ENCODE data around the gene C21orf91.
"Not testable (repeated sequence)": the region's sequence is repeated elsewhere in the genome, so short reads cannot be mapped to it uniquely, and the experiment has no call there.

Gene C21orf91

DNA sequence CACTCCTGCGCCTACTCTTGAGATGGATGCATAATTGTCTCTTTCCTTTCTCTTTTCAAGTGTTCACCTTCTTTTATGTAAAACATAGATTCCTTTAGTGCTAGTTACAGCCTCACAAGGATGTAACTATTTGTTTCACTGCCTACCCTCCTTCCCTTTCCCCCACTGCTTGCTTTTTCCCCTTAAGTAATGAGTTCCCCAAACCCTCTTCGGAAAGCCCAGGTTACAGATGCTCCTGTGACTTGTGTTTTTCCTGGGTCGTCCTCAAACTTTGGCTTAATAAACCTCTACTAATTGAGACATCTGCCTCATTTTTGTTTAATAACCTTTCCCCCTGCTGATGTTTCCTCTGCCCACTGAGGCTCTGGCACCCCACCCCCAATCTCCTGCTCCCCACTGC is 39.2 kb downstream of the C21orf91 start:
- no peak overlapping the region for H3K4me3 ChIP-seq (ENCODE audit: low read depth, low read length)

DNA sequence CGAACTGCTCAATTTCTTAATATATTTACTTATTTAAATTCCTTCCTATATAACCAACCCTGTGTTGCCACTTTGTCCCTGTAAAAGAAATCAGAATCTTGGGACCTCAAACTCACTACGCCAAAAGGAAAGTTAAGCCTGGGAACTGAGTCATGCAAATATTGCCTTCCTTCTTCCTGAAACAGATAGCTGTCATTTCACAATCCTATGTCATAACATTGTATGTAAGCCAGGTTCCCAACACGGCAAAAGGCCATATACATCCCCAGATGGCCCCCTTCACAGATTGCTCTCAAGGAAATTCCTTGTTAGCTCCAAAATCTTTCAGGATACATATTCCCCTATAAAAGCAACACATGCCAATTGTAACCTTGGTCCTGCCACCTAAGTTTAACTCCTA is 39.7 kb downstream of the C21orf91 start:
- no peak overlapping the region for H3K4me3 ChIP-seq (ENCODE audit: low read depth, low read length)

DNA sequence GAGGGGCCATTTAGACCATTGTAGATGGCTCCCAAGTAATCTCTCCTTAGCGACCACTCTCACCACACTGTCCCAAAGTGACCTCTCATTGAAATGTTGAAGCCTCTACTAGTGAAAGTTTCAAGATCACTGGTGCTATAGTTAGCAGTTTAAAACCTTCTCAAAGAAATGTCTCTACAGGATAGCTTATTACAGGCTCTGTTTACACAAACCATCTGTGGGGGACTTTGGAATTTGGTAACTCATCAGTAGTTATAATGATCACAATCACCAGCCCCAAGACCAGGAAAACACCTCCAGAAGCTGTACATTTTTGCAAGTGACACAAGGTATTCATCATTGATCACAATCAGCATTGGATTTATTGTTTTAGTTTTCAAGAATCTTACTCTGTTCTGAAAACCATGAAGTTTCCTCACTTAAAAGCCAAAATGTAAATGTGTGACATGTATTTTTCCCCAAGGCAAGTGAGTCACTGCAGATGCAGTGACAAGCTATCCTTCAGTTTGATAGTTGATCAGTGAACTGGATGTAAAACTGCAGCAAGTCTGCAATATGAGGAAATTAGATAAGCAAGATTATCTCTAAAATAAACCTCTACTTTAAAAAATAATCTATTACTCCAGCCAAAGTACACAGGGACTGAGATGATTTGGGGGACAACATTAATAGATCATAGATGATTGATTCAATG is 41.9 kb downstream of the C21orf91 start:
- no peak overlapping the region for H3K4me3 ChIP-seq (ENCODE audit: low read depth, low read length)

DNA sequence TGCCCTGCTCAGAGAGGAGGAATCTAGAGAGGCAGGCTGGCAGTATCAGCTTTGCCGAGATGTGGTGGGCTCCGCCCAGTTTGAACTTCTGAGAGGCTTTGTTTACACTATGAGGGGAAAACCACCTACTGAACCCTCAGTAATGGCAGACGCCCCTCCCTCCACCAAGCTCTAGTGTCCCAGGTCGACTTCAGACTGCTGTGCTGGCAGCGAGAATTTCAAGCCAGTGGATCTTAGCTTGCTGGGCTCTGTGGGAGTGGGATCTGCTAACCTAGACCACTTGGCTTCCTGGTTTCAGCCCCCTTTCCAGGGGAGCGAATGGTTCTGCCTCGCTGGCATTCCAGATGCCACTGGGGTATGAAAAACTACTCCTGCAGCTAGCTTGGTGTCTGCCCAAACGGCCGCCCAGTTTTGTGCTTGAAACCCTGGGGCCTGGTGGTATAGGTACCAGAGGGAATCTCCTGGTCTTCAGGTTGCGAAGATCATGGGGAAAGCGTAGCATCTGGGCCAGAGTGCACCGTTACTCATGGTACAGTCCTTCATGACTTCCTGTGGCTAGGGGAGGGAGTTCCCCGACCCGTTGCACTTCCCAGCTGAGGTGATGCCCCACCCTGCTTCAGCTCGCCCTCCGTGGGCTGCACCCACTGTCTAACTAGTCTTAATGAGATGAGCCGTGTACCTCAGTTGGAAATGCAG is 43.6 kb downstream of the C21orf91 start:
- no peak overlapping the region for H3K4me3 ChIP-seq (ENCODE audit: low read depth, low read length)

DNA sequence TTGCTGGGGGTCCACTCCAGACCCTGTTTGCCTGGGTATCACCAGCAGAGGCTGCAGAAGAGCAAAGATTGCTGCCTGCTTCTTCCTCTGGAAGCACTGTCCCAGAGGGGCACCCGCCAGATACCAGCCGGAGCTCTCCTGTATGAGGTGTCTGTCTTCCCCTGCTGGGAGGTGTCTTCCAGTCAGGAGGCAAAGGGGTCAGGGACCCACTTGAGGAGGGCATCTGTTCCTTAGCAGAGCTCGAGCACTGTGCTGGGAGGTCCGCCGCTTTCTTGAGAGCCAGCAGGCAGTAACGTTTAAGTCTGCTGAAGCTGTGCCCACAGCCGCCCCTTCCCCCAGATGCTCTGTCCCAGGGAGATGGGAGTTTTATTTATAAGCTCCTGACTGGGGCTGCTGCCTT is 44.1 kb downstream of the C21orf91 start:
- H3K4me3 ChIP-seq (ENCODE audit: low read depth, low read length) = not testable (repeated sequence)

DNA sequence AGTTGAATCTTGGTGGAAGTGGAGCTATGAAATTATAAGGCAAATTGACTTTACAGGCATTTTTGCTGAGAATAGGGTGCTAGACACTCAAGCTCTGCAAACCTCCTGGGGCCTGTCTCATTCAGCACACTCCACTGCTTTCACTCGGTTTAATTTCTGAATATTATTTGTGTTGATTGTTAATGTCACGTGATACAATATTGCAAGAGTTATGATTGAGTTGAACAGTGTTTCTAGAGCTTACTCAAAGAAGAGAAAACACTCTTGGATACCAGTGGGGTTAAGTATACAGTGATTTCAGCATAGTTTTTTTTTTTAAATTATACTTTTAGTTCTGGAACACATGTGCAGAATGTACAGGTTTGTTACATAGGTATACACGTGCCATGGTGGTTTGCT is 49.7 kb downstream of the C21orf91 start:
- H3K4me3 ChIP-seq (ENCODE audit: low read depth, low read length) = no peak overlapping the region

DNA sequence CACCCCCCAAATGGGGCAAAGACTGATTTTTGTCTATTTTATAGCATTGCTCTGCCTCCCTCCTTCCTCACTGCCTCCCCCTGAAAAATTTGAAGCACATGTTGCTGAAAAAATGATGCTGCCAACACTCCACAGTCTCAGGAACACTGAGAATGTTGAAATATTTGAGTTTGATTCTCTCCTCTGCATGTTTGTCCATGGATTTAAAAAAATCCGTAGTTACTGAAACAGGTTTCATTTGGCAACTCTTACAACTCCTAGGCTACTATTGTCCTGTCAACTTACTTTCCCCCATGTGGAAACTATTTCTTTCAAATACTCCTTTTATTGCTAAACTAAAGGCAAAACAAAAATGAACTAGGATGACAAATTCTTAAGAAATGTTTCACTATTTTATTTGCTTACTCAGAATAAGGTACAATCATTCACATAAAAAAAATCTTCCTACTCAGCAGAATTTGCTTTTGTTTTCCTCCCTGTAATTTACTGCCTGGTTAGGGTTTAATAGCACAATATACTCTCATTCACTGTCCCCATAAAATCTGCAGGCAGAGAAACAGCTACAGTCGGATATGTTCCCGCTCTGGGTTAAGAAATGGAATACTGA is 50.2 kb downstream of the C21orf91 start:
- H3K4me3 ChIP-seq (ENCODE audit: low read depth, low read length) = no peak overlapping the region

DNA sequence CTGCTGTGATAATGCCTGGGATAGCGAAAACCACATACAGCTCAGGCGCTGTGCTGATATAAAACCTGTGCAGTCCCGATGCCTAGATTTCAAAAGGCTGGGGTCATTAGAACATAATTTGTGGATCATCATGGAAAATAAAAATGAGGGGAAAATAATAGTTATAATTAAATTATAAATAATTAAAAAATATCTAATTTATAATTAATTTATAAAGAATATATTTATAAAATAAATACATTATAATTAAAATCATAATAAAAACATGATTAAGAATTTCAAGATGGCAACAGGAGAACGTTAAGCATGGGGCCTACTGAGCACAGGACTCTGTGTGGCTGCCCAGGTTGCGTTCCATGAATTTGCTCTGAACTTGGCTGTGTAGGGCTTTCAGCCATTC is 53.9 kb downstream of the C21orf91 start:
- H3K4me3 ChIP-seq (ENCODE audit: low read depth, low read length) = no peak overlapping the region

DNA sequence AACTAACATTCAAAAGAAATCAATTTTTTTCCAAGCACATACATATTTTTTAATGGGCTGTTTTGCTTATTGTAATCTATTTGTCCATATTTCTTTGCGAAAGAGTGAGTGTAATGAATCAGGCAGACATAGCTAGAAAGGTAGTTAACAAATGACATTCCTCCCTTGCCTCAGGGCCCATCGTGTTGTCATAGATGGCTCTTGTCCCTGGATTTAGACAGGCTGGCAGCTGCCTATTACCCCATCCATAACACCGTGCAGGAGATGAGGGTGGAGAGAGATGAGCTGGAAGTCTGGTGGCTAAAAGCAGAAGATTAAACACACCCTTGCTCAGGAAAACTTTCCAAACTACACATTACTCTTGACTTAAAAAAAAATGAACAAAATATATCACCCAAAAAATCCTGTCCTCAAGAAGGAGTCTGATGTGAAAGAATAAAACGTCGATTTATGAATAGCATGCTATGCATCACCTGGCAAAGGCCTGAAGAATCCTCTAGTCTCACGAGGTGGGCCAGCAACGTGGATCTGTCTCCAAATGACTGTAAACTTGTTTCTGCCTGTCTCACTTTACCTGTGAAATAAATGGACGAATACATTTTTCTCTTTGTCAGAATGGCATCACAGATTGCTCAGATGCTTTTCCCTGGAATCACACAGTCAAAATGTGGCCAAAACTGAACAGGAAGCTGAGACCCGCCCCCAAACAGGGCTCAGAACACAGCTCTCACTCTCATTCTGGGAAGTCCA is 55.7 kb downstream of the C21orf91 start:
- no peak overlapping the region for H3K4me3 ChIP-seq (ENCODE audit: low read depth, low read length)

DNA sequence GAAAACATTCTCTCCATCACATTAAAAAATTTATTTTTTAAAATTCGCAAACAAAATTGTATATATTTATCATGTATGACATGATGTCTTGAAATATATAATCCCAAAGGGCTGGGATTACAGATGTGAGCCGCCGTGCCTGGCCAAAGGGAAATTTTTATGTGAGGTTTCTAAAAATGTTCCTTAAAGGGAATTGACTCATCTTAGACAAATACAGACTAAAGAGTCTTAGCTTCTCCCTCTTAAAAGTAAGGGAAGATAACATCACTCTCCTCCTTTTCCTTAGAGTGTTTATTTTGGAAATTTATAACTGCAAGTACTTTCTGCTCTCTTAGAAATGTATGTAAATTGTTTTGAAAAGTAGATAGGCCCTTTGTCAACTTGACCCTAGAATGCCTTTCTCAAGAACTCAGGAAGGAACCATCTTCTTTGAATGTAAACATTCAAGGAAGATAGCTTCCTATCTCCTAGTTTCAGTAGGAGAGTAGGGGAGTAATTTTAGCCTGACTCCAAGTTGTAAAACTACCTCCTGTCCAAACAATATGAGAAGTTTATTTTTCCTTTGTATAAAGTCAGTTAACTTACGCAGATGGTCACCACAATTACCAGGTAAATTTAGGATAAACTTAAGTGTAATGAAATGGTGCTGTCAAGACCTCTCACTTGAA is 59.5 kb downstream of the C21orf91 start:
- no peak overlapping the region for H3K4me3 ChIP-seq (ENCODE audit: low read depth, low read length)

DNA sequence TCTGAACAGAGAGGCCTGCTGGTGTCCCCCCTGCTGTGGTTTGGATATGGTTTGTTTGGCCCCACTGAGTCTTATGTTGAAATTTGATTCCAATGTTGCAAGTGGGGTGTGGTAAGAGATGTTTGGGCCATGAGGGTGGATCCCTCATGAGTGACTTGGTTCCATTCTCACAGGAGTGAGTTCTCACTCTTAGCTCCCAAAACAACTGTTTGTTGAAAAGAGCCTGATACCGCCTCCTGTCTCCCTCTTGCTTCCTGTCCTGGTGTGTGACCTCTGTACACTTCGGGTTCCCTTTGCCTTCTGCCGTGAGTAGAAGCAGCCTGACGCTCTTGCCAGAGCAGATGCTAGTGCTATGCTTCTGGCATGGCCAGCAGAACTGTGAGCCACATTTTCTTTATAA is 60.5 kb downstream of the C21orf91 start:
- no peak overlapping the region for H3K4me3 ChIP-seq (ENCODE audit: low read depth, low read length)

DNA sequence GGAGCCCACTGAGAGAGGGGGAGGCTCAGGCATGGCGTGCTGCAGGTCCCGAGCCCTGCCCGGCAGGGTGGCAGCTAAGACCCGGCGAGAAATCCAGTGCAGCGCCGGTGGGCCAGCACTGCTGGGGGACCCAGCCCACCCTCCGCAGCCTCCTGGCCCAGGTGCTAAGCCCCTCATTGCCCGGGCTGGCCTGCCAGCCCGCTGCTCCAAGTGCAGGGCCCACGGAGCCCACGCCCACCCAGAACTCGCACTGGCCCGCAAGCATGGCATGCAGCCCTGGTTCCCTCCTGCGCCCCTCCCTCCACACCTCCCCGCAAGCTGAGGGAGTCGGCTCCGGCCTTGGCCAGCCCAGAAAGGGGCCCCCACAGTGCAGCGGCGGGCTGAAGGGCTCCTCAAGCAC is 61.5 kb downstream of the C21orf91 start:
- H3K4me3 ChIP-seq (ENCODE audit: low read depth, low read length) = no peak overlapping the region

DNA sequence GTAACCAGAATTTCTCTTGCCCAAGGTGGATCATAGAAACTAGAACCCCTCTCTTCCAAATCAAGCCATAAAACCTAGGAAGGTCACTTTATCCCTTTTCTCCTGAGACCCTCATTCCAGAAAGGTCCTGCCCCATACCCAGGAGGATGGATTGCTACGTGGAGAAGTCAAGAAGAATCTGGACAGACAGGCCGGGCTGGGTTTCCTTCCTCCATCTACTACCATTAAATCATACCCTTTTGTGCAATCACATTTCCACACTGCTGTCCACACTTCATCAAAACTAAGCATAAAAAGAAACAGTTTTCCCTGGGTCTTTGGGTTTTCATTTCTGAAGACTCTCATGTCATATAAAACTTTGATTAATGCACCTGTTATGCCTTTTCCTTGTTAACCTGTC is 65.4 kb downstream of the C21orf91 start:
- no peak overlapping the region for H3K4me3 ChIP-seq (ENCODE audit: low read depth, low read length)

DNA sequence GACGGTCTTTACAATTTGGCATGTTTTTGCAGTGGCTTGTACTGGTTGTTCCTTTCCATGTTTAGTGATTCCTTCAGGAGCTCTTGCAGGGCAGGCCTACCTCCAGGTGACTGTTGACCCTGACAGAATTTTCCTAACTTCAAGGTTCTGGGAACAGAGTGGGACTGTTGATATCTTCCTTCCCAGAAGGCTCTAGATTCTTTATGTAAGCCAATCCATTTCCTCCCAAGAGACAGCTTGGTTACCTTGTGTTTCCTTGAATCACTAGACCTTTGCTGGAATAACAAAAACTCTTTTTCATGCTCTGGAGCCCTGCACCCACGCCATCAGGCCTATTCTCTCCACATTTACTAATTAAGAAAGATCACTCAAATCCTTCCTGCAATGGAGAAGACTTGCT is 67.0 kb downstream of the C21orf91 start:
- no peak overlapping the region for H3K4me3 ChIP-seq (ENCODE audit: low read depth, low read length)

DNA sequence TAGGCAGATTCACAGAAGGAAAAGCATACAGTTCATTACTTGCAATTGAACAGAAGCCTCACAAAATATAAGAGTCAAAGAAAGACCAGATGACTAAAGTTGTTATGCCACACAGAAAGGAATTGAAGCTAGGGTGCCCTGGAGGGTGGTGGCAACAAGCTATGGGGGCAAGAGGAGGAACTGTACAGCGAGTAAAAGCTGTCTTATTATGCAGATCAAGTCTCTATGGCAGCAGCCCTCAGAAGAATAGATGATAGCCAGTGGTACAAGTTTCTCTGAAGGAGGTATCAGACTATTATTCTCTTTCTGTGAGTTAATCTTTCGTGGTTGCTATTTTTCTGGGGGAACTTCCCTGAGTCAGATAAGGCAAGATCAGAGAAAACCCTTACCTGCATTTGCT is 72.2 kb downstream of the C21orf91 start:
- H3K4me3 ChIP-seq (ENCODE audit: low read depth, low read length) = no peak overlapping the region

DNA sequence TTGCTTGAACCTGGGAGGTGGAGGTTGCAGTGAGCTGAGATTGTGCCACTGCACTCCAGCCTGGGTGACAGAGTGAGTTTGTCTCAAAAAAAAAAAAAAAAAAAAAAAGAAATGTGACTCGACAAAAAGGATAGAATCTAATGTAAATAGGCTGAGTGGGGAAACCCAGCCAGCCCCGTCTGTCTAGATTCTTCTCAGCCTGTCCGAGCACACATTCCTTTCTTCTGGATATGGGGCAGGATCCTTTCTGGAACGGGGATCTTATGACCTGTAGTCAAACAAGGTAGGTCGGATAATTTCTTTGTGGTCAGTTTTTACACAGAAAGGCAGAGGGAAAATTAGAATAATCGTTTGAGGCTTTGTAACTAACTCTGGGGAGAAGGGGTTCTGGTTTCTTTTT is 74.1 kb downstream of the C21orf91 start:
- no peak overlapping the region for H3K4me3 ChIP-seq (ENCODE audit: low read depth, low read length)

DNA sequence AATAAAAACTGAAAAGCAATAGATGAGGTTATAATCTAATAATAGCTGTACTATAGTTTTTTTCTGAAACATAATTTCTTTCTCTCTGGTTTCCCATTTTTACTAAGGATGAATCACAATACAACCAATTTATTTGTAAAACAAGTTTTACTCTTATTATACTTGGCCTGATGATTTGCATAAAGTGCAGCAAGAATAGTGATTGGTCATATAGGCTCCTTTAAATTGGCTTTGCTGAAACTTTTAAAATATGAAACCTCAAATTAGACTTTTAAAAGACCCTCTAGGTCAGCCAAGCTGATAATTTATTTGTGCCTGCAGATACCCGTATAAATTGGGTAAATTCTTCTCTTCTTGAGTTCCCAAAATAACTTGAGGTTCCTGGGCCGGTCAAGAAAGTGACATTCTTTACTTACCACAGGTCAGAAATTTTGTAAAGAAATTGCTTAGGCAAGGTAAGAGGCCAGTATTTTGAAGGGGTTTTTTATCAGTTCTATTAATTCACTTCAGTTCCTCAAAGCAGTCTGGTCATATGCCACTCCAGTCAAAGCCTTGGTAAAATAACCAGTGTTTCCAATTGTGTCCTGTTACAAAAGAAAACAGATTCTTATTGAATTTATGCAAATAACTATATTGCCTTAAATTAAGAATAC is 76.1 kb downstream of the C21orf91 start:
- no peak overlapping the region for H3K4me3 ChIP-seq (ENCODE audit: low read depth, low read length)

DNA sequence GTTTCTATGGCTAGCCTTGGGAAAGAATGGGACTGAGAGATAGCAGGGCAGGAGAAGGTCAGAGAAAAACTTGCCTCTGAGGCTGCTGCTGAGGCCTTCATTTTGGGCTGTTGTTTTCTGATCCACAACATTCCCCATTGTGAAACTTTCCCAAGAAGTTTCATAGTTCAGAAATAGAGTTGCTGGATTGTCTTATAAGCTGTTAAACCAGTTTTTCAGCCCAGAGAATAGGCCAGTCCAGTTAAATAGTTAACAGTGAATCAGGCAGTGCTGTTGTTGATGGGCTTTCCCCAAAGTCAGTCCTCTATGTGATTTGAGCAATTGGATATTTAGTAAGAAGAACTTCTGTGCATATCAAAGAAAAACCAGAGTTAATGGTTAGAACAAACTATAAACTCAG is 77.0 kb downstream of the C21orf91 start:
- no peak overlapping the region for H3K4me3 ChIP-seq (ENCODE audit: low read depth, low read length)

Data from iPS-11a (cell line).